GM18909 (cell line): ENCODE measurements around the gene GZMB.
"Not testable (repeated sequence)": the region's sequence is repeated elsewhere in the genome, so short reads cannot be mapped to it uniquely, and the experiment has no call there.

ENCODE experiments used
- ATAC-seq: cut with Tn5 transposase; IDR thresholded peaks from one replicate; pipeline ENCODE4 v1.9.1; 2021; ENCODE audit warnings: mild to moderate bottlenecking; ENCODE audit not compliant: unreplicated experiment, poor library complexity

GZMB gene

GRCh38 chr14:24634158-24634557, at the start of gene GZMB:
TSS of gene GZMB (minus strand) at chr14:24634190. CDS start at chr14:24634160, 30 bp downstream.
- no peak for ATAC-seq

- no peak for ATAC-seq
Measured at GRCh38 chr14:24681056-24681455, 47.1 kb upstream of the GZMB start.

GRCh38 chr14:24680516-24680915, 46.5 kb upstream of the GZMB start:
- ATAC-seq, result no peak

GRCh38 chr14:24679248-24679961, 45.4 kb upstream of the GZMB start:
- no peak for ATAC-seq

GRCh38 chr14:24678801-24679247, 44.8 kb upstream of the GZMB start:
- ATAC-seq, result peak; percentile 68

GRCh38 chr14:24677956-24678355, 44.0 kb upstream of the GZMB start:
- no peak for ATAC-seq

GRCh38 chr14:24674204-24674970, 40.4 kb upstream of the GZMB start:
- ATAC-seq, result peak; percentile 67

- peak; percentile 42 for ATAC-seq
Measured at GRCh38 chr14:24673534-24674203, 39.7 kb upstream of the GZMB start.

- peak; percentile 69 for ATAC-seq
Measured at GRCh38 chr14:24673059-24673458, 39.1 kb upstream of the GZMB start.

- no peak for ATAC-seq
Measured at GRCh38 chr14:24670594-24670993, 36.6 kb upstream of the GZMB start.

GRCh38 chr14:24669651-24670050, 35.7 kb upstream of the GZMB start:
- no peak for ATAC-seq

- peak; percentile 97 for ATAC-seq
Measured at GRCh38 chr14:24665440-24665991, 31.5 kb upstream of the GZMB start.

GRCh38 chr14:24664366-24664765, 30.4 kb upstream of the GZMB start:
- no peak for ATAC-seq

- no peak for ATAC-seq
Measured at GRCh38 chr14:24662753-24663152, 28.8 kb upstream of the GZMB start.

- no peak for ATAC-seq
Measured at GRCh38 chr14:24659916-24660570, 26.1 kb upstream of the GZMB start.

GRCh38 chr14:24648361-24648760, 14.4 kb upstream of the GZMB start:
- not testable (repeated sequence) for ATAC-seq

- no peak for ATAC-seq
Measured at GRCh38 chr14:24639905-24640304, 5.9 kb upstream of the GZMB start.

GRCh38 chr14:24639270-24639669, 5.3 kb upstream of the GZMB start:
- no peak for ATAC-seq

- ATAC-seq, result no peak
Measured at GRCh38 chr14:24633353-24633752, 637 bp downstream of the GZMB start.

- no peak for ATAC-seq
Measured at GRCh38 chr14:24632761-24633160, 1.2 kb downstream of the GZMB start.
